Measurements from ENCODE around the gene ABCA4. TPM values are rescaled to one million over a fixed set of nuclear protein-coding genes. Genes with fewer than 3 reads are reported as not detected.

Gene ABCA4
- total RNA-seq, 1 donor from 2014 or later: 1.2 TPM

DNA sequence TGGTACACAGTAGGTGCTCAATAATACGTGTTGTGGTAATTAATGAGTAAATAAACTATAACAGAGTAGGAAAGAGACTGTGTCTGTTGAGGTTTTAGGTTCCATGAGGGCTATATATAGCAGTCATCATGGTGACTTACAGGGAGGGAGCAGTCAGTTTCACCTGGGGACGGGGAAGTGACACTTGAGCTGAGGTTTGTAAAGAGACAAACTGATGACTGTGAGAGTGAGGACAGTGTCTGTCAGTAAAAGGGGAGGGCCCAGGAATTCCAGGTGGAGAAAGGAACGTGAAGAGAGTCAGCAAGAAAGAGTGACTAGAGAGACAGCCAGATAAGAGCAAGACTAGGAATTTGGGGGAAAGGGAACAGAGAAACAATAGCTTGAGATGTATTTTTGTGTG, 30.2 kb downstream of the ABCA4 start:
- TF ChIP-seq EZH2phosphoT487 (IDR thresholded peaks at IDR 0.05) (no peak), EZH2 (IDR thresholded peaks at IDR 0.05) (no peak)
- TF ChIP-seq, protein P1, sequence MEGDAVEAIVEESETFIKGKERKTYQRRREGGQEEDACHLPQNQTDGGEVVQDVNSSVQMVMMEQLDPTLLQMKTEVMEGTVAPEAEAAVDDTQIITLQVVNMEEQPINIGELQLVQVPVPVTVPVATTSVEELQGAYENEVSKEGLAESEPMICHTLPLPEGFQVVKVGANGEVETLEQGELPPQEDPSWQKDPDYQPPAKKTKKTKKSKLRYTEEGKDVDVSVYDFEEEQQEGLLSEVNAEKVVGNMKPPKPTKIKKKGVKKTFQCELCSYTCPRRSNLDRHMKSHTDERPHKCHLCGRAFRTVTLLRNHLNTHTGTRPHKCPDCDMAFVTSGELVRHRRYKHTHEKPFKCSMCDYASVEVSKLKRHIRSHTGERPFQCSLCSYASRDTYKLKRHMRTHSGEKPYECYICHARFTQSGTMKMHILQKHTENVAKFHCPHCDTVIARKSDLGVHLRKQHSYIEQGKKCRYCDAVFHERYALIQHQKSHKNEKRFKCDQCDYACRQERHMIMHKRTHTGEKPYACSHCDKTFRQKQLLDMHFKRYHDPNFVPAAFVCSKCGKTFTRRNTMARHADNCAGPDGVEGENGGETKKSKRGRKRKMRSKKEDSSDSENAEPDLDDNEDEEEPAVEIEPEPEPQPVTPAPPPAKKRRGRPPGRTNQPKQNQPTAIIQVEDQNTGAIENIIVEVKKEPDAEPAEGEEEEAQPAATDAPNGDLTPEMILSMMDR (IDR thresholded peaks at IDR 0.05): no peak
- Mint-ChIP-seq H3K27ac (no peak overlapping the region), H3K27me3 (ENCODE audit: insufficient read depth, low read depth) (peaks cover 6% of the 10 kb centered on the region), H3K4me3 (no peak overlapping the region), H3K9me3 (peaks cover 3% of the 10 kb centered on the region), H3K4me1 (peaks cover 53% of the 10 kb centered on the region), H3K36me3 (peaks cover 2% of the 10 kb centered on the region)
- Histone ChIP-seq H4K20me1 (ENCODE audit: low read depth) (no peaks in the 10 kb centered on the region), H3K4me2 (no peak overlapping the region), H3F3A (ENCODE audit: low read depth) (peaks cover 18% of the 10 kb centered on the region), H2AFZ (replicated peaks) (no peak overlapping the region), H3K79me2 (ENCODE audit: low read depth) (no peaks in the 10 kb centered on the region), H3K36me3 (no peaks in the 10 kb centered on the region), H3K27me3 (no peaks in the 10 kb centered on the region), H3K9ac (no peak overlapping the region), H3K4me3 (no peak overlapping the region), H3K27ac (no peak overlapping the region), H3K4me1 (peaks cover 29% of the 10 kb centered on the region), H3K9me3 (ENCODE audit: low read depth) (no peaks in the 10 kb centered on the region)
- DNase-seq (ENCODE audit: low spot score): no peak

DNA sequence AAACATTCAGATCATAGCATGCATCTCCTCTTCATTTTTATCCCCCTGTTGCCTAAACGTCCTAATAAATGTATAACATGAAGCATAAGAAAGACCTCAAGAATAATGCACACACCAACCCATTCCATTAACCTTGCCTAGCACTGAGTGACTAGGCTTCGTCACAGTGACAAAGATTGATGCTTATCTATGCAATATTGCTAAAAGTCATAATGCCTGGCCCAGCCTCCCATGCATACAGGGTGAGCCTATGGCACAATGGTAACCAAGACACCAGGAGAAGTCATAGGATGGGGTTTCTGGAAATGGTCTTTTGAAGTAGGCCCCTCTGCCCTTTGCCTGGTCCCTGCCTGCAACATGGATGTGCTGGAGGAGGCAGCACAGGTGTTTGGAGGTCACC, 33.8 kb downstream of the ABCA4 start:
- H4K20me1 ChIP-seq (ENCODE audit: low read depth): no peaks in the 10 kb centered on the region
- H3K4me3 Mint-ChIP-seq: no peak overlapping the region
- H3K27ac ChIP-seq: no peak overlapping the region
- H2AFZ ChIP-seq (replicated peaks): no peak overlapping the region
- H3K79me2 ChIP-seq (ENCODE audit: low read depth): no peaks in the 10 kb centered on the region
- H3K4me1 ChIP-seq: peaks cover 10% of the 10 kb centered on the region
- H3K4me1 Mint-ChIP-seq: peaks cover 17% of the 10 kb centered on the region
- H3K36me3 Mint-ChIP-seq: no peaks in the 10 kb centered on the region
- H3K9ac ChIP-seq: no peak overlapping the region
- H3K9me3 Mint-ChIP-seq: peaks cover 3% of the 10 kb centered on the region
- H3K9me3 ChIP-seq (ENCODE audit: low read depth): no peaks in the 10 kb centered on the region
- no peak overlapping the region for H3K4me2 ChIP-seq
- peaks cover 9% of the 10 kb centered on the region for H3K27me3 ChIP-seq
- no peaks in the 10 kb centered on the region for H3K36me3 ChIP-seq
- H3K4me3 ChIP-seq: no peak overlapping the region
- no peaks in the 10 kb centered on the region for H3F3A ChIP-seq (ENCODE audit: low read depth)
- DNase-seq (ENCODE audit: low spot score): no peak
- H3K27ac Mint-ChIP-seq: no peak overlapping the region
- TF ChIP-seq, protein P1 (IDR thresholded peaks at IDR 0.05): no peak
- peaks cover 2% of the 10 kb centered on the region for H3K27me3 Mint-ChIP-seq (ENCODE audit: insufficient read depth, low read depth)

DNA sequence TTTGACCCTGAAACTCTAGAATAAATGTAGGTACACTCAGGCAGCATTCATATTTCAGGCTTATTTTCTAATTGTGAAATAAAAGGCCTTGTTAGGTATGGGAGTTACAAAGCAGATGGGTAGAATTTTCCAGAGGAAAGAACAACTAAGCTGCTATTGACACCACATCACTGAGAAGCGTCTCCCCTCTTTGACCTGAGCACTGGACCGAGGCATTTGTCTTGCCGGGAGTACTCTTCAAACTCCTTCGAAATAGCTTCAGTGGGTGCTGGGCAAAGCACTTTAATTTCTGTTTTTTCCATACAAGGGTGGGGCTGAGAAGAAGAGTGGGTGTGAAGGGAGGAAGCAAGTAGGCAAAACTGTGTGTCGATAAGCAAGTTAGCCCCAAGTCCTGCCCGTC, 36.4 kb downstream of the ABCA4 start:
- peaks cover 3% of the 10 kb centered on the region for H3K9me3 Mint-ChIP-seq
- H3K4me3 Mint-ChIP-seq: no peak overlapping the region
- peaks cover 16% of the 10 kb centered on the region for H3F3A ChIP-seq (ENCODE audit: low read depth)
- H3K36me3 Mint-ChIP-seq: no peaks in the 10 kb centered on the region
- no peaks in the 10 kb centered on the region for H3K79me2 ChIP-seq (ENCODE audit: low read depth)
- H3K4me3 ChIP-seq: no peak overlapping the region
- H3K27ac Mint-ChIP-seq: no peak overlapping the region
- peaks cover 2% of the 10 kb centered on the region for H3K27me3 Mint-ChIP-seq (ENCODE audit: insufficient read depth, low read depth)
- no peaks in the 10 kb centered on the region for H3K36me3 ChIP-seq
- peaks cover 7% of the 10 kb centered on the region for H3K4me1 Mint-ChIP-seq
- H3K4me1 ChIP-seq: peaks cover 34% of the 10 kb centered on the region
- TF ChIP-seq EZH2phosphoT487 (IDR thresholded peaks at IDR 0.05): no peak
- no peak for TF ChIP-seq EZH2 (IDR thresholded peaks at IDR 0.05)
- TF ChIP-seq, protein P1 (IDR thresholded peaks at IDR 0.05): no peak
- H3K27ac ChIP-seq: no peak overlapping the region
- DNase-seq (ENCODE audit: low spot score): no peak
- no peak overlapping the region for H2AFZ ChIP-seq (replicated peaks)
- peaks cover 9% of the 10 kb centered on the region for H3K27me3 ChIP-seq
- no peaks in the 10 kb centered on the region for H4K20me1 ChIP-seq (ENCODE audit: low read depth)
- no peak overlapping the region for H3K4me2 ChIP-seq
- no peak overlapping the region for H3K9ac ChIP-seq
- H3K9me3 ChIP-seq (ENCODE audit: low read depth): no peaks in the 10 kb centered on the region

All from neural progenitor cell (in vitro differentiated cells).